ENCODE measurements around the gene PKP1.

Gene PKP1

DNA sequence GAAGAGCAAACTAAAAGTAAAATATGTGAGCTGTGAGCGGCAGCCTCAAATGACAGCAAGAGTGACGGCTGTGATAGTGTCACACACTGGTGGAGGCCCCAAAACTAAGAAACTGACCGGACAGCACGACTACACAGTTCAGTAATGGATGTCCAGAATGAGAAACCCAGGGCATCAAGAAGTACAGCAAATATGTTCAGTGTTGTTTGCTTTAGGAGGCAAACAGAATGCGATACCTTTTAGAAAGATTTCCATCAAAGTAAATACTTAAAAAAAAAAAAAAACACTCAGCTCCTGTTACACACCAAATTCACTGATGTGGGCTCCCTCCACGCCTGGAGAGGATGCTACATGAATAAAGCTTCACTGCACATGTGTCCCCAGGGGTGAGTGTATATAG is 1.1 kb upstream of the PKP1 start:
- no peak for DNase-seq (ENCODE audit: low read depth)

DNA sequence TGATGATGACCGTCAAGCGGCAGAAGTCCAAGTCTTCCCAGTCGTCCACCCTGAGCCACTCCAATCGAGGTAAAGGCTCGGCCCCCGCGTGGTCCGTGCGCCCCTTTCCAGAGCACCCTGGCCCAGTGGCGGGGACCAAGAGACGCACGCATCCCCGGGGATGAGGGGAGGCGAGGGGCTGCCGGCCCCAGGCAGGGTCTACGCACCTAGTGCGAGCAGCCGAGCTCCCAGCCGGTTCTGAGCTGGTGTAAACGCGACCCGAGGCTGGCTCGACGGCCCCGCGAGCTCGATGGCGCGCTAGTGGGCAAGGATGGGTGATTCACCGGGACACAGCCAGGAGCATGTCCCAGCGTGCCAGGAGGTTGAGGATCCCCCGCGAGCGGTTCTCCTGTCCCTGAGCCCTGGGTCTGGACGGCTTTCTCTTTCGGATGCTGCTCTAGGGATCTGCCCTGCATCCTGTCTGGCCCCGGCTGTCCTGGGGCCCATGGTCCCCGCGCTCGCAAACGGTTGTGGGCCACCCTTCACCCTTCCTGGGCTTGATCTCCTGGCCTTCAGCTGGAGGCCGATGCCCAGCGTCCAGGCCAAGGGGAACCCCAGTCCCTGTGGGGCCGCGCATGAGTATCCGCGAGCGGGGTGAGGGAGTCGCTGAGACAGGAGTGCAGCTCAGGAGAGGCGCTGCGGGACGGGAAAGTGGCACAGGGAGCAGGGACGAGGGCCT is 689 bp downstream of the PKP1 start:
- DNase-seq (ENCODE audit: low read depth) = no peak

DNA sequence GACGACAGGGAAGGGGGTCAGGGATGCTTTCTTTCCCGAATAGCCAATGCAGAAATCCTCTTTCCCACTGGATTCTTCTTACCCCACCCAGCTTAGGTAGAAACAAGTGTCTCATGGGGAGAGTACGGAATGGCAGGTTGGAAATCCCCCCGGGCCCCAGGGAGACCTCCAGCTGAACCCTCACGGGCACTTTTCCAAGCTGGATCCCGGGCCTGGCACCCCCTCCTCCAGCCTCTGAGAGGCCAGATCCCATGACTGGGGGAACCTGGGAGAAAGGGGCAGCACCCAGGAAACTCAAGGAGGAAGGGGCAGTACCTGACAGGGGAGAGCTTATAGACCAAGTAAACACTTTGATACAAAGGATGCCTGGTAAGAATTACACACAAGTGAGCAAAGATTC is 1.3 kb downstream of the PKP1 start:
- no peak for DNase-seq (ENCODE audit: low read depth)

DNA sequence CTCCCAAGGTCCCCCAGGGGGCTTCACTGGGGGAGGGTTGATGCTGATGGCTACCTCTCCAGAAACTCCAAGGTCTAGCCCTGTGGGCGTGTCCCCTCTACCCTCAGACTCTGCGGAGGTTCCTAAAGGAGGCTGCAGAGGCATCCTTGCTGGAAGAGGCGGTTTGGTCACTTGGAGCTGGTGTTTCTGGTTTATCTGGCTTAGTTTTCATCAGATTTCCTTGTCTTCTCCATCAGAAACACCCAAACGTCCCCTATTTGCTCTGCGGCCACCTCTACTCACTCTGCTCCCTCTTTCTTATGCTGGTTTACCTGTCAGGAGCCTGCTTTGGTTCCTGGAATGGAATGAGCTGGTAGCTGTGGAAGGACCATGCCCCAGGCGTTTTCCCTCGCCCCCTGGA is 2.5 kb downstream of the PKP1 start:
- no peak for DNase-seq (ENCODE audit: low read depth)

DNA sequence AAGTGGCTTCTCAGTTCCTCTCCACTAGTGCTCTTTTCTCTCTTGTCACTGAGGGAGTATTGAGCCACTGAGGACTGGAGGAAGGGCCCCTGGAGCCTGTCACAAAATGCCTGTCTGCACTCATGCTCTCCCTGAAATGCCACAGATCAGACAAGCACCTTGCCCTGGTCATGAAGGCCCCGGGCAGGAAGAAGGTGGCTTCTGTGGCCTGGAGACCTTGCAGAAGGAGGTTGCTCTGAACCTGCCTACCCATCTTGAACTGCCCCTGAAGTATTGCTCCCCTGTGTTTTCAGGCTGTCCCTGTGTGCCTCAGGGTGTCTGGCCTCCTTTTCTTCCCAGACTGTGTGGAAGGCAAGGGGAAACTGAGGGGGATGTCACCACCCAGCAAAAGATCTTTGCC is 3.1 kb downstream of the PKP1 start:
- no peak for DNase-seq (ENCODE audit: low read depth)

DNA sequence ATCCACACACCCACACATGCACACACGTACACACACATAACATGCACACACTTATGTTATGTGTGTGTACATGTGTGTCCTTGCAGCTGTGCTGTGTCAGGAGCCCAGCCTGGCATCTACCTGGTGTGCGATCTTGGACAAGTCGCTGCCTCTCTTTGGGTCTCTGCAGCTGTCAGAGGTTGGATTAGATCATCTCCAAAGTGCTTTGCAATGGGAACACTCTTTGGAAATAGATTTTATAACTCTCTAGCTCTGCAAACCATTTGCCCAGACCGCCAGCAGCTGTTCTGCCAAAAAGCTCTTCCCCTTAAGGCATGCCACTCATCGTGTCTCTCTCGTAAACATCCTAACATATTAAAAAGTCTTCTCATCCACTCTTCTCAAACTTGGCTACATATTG is 4.7 kb downstream of the PKP1 start:
- no peak for DNase-seq (ENCODE audit: low read depth)

DNA sequence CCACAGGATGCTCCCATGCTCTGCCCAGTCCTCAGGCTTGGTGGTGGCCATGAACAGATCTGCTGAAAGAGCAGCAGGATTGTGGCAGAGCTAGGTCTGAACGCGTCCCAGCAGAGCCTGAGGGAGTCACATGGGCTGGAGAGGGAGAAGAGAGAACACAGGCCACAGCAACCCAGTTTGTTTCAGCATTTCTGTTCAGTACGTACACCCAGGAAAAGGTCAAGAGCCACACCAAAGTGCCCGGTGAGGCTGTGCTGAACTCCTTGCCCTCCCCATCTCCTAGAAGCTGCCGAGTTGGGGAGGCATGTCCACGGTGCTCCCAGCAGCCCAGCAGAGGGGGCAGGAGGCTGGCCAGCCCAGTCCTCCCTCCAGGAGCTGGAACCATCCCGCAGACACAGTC is 5.5 kb downstream of the PKP1 start:
- no peak for DNase-seq (ENCODE audit: low read depth)

DNA sequence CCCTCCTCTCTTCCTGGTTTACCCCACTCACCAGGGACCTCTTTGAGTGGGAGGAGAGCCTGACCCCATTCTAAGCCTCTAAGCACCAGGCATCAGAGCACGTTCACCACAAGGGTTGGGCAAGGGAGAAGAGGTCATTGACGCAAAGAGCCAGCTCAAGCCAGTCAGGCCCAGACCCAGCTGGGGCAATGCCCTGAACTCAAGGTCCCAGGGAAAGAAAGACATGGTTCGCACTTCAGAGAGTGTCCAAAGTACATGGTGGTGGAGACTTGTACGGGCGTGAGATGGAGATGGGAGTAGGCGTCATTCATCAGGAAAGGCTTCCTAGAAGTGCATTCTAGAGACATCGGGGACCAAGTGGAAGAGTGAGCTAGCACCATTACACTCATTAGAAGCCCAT is 7.2 kb downstream of the PKP1 start:
- no peak for DNase-seq (ENCODE audit: low read depth)

DNA sequence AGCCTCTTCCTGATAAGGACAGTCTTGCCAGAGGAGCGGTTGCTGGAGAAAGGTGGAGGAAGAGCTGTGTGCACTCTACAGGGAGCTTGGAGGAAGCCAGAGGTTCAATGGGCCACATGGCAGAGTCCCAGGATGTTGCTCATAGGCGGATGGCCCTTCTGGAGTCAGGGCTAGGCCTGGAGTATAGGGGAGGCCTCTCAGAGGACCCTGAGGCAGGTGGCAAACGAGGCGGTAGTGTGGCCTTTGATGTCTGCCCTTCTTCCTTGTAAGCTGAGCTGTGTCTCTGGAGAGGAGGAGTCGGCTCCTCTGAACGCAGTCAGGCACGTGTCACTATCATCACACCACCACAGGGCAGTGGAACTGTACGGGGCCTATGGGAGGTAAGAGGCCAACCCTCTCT is 8.6 kb downstream of the PKP1 start:
- DNase-seq (ENCODE audit: low read depth) = no peak

DNA sequence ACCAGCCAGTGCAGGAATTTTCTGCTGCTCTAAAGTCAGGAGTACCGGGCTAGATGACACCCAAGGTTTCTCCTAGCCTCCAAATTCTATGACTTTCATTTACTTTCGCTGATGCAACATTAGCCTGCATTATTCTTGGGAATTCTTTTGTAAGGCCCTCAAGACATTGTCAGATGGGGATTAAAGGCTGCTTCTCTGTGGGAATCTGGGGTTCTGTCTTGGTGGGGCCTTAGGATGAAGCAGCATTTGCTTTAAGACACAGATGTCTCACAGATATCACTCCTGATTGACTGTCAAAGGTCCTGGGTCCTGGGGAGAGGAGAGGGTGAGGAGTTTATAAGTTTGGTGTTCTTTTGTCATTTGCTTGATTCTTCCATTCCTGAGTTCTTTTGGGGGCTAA is 11.6 kb downstream of the PKP1 start:
- no peak for DNase-seq (ENCODE audit: low read depth)

DNA sequence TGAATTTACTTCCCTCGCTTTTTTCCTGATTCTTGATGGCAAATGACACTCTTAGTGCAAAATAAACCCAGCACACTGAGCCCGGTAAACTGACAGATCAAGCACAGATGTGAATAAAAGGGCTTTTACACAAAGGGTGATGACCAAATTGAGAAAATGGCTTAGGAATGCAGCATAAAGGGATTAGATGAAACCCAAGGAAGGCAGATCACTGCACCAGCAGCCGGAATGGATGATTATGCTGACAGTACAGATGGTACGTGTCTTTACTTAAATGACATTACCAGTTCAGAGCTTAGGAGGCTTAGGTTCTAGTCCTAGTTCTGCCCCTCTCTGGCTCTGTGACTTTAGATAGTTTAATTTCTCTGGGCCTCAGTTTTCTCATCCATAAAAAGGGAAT is 12.0 kb downstream of the PKP1 start:
- no peak for DNase-seq (ENCODE audit: low read depth)

DNA sequence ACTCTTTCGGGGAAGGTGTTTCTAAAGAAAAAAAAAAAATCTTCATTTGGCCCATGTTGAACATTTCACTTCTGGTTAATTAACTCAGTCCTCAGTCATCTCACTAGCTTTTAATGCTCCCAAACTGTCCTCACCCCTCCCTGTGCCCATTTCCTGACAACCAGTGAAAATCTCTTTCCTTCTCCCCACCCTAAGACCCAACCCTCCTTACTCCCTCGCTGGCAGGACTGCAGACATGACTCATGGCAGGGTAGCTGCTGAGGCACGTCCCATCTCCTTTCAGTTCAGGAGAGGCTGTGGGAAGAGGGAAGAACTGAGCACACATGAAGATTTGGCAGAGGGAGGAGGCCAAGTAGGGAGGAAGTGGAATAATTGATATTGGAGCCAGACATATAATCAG is 12.6 kb downstream of the PKP1 start:
- no peak for DNase-seq (ENCODE audit: low read depth)

DNA sequence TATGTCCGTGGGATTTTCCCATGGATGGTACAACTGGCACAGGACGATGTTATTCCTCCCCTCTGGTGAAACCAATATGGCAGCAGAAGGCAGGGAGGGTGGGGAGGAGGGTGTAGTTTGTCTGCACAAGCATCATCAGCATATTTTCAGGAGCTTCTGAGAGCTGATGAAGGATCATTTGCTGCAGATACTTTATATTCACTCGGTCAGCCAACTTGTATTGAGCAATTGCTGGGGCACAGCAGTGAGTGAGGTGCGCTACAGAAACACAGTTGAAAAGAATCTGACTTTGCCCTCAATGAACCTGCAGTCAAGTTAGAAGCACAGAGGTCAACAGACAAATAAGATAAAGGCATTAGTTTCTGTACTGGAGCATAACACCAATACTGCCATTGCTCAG is 13.0 kb downstream of the PKP1 start:
- DNase-seq (ENCODE audit: low read depth) = no peak

DNA sequence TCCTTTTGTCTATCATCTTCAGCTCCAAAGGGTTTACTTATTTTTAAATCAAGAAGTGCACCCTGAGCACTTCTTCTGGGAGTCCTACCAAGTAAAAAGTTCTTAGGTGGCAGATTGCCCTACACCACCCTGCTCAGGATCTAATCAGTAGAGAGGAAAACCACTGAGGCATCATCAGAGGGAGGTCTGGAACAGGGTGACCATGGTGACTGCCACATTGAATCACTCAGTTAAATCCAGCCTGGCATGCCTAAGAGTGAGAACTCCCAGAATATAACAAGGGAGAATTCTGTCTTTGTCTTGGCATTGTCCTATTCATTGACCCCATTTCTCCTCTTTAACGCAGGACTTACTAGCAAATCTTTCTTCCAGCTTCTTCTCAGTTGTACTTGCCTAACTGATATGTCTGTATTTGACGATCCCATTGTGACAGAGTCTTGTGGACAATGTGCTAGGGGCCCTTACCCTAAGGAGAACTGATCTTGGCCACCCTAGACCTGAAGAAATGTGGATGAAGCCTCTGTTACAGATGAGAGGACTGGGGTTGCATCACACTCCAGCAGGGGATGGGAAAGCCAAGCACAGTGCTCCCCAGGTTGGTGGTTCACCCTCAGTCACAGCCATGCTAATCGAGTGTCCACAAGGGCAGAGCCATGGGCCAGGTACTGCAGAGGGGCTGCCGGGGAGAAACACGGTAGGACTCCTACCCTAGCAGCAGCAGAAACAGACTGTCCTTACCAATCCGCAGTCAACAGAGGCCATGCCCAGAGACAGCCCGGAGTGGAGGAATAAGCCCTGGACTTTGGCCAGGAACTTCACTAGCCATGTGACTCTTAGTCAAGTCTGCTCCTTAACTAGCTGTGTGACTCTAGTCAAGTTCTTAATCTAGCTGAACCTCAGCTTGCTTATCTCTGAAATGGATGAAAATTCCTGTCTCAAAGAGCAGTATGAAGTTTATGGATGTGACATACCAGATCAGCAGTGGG is 15.4 kb downstream of the PKP1 start:
- DNase-seq (ENCODE audit: low read depth) = no peak

DNA sequence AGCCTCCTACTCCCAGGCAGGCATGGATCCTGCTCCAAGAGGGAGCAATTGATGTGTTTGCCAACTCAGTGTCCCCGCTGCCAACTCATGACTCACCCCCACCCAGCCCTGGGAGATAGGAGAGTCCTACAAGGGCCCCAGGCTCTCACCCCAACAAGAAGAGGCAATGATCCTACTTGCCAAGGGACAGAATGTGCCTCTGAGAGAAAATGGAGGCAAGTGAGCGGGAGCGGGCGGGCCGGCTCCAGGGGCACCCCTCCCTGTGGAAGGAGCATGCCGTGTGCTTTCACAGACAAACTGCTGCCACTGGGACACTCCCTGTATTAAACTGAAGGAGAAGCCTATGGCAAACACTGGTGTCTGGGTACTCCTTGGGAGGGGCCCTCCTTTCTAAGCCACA is 16.7 kb downstream of the PKP1 start:
- no peak for DNase-seq (ENCODE audit: low read depth)

DNA sequence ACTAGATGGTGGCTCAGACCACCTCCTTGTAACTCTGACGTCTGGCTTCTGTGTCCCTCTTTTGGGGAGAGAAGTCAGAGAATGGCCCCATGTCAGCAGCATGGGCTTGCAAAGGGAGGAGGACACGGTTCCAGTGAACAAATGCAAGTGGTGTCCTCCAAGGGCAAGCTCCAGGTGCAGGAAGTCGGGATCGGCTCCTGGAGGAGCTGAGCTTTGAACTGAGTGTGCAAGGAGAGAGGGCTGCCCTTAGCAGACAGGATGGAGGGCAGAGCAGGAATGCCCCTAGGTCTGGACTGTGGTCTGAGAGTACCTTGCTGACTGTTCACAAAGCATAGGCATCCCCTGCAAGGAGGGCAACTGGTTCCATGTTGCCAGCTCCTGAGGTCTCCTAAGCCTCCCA is 17.3 kb downstream of the PKP1 start:
- no peak for DNase-seq (ENCODE audit: low read depth)

DNA sequence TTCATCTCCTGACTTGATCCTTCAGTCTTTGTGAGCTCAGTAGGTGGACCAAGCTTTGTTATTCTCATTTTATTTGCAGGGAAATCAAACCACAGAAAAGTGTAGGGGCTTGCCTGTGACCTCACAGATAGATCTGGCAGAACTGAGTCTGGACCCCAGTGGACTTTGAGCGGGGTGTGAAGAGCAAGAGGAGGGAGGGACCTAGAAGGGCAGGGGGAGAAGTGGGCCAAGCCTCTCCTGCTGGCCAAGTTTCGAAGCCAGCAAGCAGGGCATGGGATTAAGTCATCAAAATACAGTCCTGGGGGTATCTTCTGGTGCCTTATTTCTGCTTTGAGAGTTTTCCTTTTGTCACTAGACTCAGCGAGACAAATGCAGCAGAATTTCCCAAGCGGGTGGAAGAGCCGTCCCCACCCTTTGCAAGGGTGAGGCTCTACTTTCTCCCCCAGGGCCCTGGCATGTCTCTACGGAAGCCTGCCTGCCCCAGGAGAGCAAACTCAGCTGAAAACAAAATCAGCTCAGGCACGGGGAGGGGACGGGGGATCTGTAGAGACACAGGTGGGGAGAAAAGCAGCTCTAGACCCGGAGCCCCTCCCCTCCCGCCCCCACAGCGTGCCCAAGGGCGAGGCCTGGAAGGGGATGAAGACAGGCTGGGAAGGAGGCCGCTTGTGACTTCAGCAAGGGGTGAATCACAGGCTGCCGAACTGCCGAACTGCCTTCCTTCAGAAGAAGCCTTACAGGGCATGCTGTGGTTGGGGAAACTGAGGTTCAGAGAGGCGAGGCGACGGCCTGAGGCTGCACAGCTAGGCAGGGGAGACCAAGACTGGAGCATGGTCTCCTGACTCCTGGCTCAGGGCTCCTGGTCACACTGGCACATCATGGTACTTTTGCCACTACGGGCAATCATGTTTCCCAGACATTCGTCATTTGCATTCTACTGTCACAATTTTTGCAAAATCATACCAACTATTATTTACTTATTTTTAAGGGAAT is 19.2 kb downstream of the PKP1 start:
- DNase-seq (ENCODE audit: low read depth) = no peak

DNA sequence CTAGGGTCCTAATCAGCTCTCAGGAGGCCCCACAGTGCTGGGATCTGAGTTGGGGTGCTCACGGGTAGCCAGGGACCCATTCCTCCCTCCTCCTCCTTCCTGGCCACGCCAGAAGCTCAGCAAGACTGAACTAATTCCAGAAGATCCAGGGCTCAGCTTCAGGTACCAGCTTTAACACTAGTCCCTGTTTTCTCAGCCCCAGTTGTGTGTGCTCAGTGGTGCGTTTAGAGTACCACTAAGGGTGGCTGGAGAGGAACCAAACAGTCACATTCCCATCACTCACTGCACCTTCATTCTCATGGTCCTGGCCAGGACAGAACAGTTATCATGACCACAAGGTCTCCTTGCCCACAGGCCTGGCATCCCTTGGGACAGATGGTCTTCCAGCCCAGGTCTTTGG is 20.8 kb downstream of the PKP1 start:
- no peak for DNase-seq (ENCODE audit: low read depth)

DNA sequence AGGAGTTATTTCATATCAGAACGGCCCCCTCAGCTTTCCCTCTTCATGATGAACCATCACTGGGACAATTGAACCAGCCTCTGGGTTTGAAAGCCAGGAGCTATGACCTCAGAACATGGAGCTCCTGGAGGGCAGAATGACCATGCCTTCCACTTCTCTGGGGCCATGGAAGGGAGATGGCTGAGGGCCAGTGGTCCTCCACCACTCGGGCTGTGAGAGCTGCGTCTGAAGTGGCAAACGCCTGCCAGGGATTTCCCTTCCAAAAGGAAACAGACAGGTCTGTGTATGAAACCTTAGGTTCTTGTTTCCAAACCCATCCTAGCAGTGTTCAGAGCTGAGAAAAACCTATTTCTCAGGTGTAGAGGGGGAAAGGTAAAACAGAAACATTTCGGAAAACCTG is 22.5 kb downstream of the PKP1 start:
- no peak for DNase-seq (ENCODE audit: low read depth)

DNA sequence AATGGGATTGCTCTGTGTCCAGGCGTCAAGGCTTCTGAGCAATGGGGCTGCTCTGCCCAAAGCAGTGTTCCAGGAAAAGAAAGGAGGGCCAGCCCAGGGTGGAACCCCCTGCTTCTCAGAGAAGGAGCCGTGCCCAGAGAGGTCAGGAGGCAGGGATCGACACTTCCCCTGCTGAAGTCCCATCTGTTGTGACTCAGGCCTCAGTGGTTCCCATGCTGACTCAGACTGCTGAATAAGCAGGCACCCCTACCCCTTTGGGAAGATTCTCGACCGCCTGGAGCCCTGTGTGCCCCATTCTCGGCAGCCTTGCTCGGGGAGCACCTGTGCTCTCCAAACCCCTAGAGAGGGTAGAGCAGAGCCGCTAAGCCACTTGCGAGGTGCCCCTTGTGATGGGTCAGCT is 23.9 kb downstream of the PKP1 start:
- no peak for DNase-seq (ENCODE audit: low read depth)

DNA sequence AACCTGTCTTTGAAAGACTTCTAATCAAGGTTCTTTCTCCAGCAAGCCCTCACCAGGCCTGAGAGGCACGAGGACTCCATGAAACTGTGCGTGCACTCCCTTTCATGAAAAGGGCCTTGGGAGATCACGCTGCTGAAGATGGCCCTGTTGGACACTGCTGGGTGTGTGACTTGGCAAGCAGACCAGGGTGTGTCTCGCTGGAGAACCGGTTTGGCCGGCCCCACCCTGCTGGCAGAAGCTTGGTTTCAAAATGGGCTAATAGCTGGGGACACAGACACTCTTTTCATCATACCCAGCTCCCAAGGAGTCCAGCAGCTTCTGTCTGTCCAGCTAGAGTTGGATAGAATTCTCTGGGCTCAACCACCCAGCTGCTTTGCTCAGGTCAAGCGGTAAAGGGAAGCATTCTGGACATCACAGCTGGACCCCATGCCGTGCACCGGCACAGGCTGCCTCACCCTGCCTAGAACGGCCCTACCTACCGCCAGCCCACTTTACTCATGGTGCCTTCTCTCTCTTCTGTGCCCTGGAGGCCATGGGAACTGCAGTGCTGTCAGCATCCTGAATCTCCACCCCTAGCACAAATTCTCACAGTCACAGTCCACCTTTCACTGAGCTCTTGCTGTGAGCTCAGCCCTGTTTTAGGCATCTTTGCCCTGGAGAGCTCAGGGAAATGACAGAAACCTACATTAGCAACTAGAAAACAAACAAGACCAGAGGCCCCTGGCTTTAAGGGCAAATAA is 24.6 kb downstream of the PKP1 start:
- no peak for DNase-seq (ENCODE audit: low read depth)

DNA sequence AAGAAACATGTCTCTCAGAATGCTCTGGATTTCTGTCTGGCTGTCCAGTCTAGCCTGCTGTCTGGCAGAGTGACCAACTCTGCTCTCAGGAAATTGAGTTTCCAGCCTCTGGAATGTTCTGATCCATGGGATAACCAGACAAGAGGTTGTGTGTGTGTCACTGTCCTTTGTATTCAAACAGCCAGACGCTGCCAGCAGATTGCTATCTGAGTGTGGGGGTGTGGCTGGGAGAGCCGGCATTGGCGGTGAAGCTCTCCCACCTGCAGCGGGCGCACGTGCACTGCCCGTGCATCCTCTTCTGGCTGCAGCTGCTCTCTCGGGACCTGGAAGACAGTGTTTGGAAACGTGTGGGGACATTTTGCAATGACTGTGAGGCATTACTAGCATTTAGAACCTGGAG is 26.1 kb downstream of the PKP1 start:
- DNase-seq (ENCODE audit: low read depth) = no peak

Data from CMK (cell line).